GM21423 (cell line): ENCODE measurements around the gene ETV3L.

Experiments
- ATAC-seq: cut with Tn5 transposase; IDR thresholded peaks from one replicate; pipeline ENCODE4 v1.9.1; 2021; ENCODE audit warnings: mild to moderate bottlenecking, moderate library complexity; ENCODE audit not compliant: unreplicated experiment

Gene ETV3L

DNA sequence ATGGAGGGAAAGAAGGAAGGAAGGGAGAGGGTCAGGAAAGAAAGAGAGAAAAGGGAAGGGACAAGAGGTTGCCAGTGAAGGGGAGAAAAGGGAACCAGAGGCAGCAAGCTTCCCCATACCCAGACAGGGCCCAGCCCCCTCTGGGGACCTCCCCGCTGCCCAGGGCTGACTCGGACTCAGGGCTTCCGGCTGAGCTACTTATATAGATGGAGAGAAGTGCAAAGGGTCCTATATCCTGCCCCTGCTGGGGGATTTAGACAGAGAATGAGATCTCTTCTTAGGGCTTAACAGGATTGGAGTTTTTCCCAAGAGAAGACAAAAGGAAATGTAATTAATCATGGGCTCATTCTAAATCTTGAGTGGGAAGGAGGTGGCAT lies at the start of gene ETV3L:
Gene ETV3L (minus strand): TSS at position 176 of the 377 bp plus-strand sequence. CDS start 285 bp downstream, outside the sequence.
- no peak for ATAC-seq

DNA sequence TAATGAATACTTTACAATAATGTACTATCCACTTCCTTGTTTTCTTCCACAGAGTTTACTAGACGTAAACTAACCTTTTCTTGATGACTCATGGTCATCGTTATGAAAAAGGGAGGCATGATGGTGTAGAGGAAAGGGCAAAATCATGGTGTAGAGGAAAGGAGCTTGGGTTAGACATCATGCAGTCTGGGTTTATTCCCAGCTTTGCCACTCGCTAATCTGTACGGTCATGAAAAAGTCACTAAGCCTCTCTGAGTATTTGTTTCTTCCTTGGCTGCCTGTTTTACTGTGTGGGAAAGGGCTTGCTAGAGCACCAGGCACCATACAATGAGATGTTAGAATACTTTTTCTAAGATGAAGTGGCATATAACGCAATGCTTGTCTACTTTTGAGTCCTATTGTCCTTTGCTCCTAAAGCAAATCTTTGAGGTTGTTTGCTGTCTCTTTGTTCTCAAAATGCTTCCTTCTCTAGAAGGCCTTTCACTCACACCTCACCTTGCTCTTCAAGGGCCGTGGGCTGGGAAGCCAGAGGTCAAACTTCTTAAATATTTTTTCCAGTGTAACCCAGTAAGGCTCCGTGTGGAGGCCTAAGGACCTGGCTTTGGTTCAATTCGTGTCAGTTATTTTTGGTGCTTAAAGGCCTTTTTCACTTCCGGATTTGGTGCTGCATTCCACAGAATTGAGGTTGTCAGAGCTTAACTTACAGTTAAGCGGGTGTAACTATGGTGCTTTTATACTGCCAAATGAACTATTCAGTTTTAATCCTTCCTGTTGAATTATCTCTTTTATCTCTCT lies 48.5 kb upstream of the ETV3L start:
- ATAC-seq = no peak

DNA sequence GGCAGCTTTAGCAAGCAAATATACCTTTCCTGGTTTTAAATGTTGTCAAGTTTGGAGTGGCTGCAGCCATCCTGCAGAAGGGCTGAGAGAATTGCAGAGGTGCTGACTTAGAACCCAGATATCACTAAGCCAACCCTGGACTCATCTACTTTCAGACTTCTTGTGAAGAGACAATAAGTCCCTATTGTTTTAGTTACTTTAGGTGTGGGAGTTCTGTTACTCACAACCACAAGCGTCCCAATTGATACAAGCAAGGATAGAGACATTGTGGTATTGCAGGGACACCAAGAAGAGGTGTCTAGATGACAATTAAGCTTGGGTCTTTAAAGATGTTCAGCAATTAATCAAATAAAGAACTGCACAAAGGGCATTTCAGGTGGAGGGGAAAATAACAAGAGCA lies 47.4 kb upstream of the ETV3L start:
- no peak for ATAC-seq

DNA sequence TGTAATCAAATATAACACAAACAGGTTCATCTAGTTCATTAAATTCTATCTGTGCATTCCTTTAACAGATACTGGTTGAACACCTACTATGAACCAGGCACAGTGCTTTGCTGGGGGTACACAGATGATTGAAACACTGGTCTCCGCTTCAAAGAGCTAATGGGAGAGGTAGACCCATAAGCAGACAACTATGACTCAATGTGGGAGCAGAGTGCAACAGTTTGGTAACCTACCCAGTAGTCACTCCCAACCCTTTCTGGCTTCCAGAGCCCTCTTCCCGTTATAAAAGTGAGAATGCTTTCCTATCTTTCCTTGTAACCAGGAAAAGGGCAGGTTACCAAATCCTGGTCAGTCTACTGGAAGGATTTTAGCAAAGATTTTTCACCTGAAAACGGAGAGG lies 46.6 kb upstream of the ETV3L start:
- ATAC-seq = no peak

DNA sequence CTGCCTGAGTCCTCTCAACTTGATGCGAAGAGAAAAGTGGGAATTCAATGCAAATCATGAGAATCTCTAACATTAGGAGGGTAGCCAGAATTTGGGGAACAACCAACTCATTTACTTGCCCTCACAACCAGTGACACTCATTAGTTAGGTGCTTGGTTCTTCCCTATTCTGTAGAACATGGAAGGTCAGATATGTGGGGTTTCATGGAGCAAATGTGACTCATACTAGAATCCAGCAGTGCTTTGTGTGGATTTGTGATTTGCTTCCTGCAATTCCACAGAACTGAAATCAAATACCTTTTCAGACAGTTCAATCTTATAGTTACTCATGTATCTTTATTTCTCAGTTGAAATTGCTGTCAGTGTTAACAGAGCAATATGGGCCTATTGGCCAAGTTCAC lies 45.5 kb upstream of the ETV3L start:
- no peak for ATAC-seq

DNA sequence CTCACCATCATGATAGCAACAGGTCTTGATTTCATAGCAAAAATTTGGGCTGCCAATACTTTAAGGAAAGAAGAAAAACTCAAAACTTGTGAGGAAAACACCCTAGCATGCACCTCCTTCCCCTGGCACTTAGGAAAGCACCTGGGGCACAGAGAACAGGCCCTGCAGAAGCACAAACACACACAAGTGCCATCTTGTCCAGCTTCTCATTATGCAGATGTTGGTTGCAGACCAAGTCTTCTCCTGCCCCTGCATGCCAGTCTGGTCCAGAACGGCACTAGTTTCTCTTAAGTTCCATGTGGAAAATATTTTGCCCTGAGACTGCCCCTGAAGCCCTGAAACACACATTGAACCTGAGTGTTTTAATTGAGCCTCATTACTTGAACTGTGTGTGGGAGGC lies 44.9 kb upstream of the ETV3L start:
- ATAC-seq = no peak

DNA sequence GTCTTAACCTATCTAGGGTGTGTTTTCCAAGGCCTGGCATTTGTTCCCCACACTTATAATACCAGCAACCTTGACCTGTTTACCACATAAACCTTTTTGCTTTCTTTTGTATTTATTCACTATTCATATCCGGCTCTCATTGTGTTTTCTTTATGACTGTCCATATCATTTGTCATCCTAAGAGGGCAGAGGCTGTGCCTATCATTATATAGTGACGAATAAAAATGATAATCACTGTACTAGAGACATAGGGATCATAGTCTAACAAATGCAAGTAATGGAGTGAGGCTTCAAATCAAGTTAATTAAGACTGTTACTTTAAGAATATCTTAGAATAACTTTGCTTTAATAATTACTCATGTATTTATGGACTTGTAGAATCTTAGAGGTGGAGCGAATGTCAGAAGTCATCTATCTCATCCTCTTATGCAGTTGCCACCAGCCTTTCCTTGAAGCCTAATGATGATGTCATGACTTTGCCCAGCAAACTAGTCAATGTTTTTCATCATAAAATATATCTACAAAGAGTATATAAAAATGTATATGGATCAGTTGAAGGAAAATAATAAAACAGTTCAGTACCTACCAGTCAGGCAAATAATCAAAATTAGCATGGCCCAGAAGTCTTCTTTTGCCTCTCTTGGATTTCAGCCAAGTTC lies 43.3 kb upstream of the ETV3L start:
- ATAC-seq = no peak

DNA sequence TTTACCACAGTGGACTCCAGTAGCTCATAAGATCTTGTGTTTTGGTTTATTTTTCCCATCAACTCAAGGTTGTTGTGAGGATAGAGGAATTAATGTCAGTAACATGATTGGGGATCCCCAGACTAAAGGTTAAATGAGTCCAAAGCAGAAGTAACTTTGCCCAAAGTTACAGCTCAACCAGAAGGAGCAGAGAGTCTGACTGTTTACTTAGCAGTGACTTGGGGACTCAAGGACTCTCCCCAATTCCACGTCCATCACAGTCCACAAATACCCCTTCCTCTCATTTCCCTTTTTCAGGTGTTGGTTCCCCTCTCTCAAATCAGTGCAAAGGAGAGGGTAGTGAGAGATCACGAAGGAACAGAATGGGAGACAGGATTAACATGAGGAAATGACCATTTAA lies 42.6 kb upstream of the ETV3L start:
- ATAC-seq = no peak

DNA sequence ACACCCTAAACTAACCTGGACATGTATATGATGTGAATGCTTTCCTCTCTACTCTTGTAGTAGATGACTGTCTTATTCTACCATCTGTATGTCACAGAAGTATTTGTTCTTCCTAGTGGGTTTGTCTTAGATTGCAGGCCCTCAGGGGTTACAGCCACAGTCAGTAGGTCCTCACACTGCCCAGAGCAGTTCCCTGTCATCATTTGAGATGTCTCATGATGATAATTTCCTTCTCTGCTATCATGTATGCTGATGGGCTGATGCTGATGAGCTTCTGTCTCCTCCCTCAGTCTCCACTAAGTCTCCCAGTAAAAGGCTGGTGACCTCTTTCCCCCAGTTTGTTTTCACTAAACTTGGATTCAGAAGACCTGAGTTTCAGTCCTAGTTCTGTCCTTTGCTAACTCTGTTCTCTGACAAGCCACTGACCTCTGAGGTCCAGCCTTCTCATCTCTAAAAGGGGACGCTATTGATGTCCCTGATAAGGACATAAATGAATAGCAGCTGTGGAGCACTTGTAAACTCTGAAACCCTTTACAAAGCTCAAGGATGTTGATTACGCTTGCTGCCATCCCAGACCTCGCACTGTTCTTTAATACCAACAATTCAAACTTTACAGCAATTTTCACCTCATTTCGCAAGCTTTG lies 41.7 kb upstream of the ETV3L start:
- ATAC-seq = no peak

DNA sequence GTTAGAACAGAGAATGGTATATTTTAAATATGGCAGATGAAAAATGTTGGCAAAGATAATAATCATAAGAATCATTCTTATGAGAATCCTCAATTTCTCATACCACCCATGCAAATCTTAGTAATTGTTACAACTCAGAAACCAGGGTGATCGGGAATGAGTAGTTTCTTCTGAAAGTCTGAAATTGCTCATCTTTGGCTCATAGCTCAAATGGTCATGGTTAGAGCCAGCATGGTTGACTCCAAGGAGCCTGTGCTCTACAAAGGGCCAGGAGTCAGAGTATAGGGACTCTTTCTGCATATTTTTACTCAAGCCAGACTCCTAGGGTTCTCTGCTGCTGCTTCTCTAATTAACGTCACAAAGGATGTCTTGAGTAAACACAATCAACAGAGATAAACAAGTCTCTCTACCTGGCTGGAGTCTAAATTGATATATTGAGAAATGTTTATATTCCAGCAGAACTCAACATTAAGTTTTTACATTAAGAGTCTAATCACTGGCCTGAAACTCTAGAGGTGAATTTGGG lies 40.5 kb upstream of the ETV3L start:
- no peak for ATAC-seq

DNA sequence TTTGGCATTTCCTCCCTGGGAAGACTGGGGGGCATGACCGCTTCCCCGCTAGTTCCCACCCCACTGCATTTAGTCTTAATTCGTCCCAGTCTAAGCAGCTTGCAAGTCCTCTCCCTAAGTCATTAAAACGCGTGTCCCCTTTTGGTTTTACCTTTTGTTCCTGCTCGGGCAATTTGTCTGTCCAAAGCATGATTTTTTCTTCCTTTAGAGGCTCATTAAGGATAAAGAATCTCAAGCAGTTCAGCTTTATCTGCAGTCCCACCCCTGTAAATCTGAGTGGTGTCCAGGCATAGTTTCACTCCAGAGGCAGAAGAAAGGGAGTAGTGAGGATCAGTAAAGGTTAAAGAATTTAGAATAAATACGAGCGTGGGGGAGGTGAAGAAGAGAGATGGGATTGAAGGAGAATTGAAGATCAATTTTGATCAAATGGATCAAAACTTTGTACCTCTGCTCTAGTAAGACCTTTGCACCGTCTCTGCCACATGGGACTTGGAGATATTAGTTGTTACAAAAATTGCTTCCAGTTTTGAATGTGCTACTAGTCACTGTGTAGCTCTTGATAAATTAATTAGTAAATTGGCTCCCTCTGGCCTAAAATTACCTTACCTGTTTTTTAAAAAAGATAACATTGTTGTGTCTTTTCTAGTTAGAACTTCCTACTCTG lies 39.6 kb upstream of the ETV3L start:
- no peak for ATAC-seq

DNA sequence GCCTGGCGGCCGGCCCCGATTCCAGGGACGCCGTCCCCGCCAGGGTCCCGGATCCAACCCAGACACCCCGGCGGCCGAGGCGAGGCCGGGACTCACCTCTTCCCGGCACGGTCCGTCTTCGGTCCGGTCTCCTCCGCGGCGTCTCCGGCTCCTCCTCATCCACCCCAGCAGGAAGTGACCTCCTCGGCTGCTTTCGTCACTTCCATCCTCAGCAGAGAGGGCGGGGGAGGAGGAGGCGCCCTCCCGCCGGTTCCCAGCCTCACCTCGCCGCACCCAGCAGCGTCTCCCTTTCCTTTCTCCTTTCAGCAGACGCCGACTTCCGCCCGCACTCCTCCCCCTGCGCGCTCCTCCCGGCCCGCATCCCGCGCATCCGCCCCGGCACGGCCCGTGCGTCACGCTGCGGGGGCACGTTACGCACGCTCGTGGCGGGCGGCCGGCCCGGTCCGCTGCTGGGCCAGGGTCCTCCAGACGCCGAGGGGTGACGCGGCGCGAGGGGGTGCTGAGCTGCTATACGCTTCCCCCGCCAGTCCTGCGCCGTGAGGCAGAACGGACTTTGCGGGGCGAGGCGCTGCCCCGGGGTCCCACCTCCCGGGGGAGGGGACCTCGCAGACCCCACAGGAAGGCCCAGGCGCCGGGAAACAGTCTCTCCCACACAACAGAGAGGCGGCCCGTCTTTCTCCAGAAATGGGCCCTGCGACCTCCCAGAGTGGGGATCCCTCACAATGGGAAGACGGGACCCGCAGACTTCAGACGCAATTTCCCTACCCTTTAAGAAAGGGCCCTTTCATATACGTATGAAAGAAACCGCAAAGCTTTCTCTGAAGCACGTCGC lies 38.8 kb upstream of the ETV3L start, which contains the start of gene ETV3:
Gene ETV3 (minus strand): TSS at position 176 of the 832 bp plus-strand sequence. CDS start 2,043 bp downstream, outside the sequence.
- peak; percentile 85 for ATAC-seq

DNA sequence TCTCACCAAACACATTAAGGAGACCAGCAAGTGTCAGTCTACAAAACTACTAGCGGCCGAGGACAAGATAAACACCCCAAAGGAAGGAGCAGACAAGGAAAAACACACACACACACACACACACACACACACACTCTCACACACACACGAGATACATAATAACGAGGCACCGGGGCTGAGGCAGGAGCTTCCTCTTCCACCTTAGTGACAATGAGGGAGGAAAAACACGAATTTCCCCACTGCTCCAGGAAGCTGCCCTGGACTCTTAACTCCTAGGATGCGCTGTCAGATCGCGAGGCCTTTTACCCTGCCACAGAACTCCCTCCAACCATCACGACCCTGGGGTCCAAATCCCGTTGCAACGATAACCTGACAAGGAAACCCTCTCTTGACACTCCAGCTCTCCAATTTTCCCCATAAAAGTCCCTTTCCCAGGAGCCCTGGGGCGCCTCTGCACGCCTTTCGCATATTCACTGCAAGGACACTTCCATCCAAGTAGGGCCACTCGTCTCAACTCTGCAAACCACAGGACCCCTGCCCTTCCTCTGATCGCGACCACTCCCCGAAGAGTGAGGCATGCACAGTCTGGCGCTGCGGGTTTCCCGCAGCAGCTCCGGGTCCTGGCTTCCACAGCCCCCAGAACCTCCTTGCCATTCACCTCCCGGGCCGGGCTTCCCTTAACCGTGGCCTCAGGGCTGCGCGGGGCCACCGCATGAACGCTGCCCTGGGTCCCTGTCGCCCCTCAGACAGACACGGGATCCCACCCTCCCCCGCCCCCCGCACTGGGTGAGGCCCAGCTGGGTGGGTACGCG lies 38.0 kb upstream of the ETV3L start:
- peak; percentile 20 for ATAC-seq

DNA sequence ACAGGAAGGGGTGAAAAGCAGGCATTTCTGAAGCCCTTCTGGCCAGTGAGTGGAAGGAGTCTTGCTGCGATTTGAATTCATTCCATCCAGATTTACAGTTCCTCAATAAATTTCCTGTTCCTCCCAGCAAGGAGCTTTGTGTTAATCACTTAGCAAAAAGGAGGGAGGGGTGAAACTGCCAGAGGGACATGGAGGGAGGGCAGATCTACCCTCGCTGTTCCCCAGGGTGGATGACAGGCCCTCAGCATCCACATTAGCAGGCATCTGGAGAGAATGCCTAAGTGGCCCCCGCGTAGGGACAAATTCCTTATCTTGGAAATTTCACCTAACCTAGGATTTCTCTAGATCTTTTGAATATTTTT lies 37.4 kb upstream of the ETV3L start:
- no peak for ATAC-seq

DNA sequence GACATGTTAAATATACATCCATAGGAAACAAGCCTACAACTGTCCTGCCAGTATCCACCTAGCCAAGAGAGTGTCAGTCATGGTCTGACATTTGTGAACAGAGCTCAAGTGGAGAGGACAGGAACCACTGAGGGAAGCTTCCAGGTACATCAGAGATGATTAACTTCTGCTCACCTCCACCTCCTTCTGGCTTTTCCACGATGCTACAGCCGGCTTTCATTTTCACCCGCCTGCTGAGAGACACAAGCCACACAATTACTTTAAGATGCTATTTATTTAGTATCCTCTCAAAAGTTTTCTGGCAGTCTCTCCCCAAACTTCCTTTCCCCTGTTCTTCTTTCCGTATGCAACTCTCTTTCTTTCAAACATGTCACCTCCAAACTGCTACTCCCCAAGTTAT lies 36.5 kb upstream of the ETV3L start:
- no peak for ATAC-seq

DNA sequence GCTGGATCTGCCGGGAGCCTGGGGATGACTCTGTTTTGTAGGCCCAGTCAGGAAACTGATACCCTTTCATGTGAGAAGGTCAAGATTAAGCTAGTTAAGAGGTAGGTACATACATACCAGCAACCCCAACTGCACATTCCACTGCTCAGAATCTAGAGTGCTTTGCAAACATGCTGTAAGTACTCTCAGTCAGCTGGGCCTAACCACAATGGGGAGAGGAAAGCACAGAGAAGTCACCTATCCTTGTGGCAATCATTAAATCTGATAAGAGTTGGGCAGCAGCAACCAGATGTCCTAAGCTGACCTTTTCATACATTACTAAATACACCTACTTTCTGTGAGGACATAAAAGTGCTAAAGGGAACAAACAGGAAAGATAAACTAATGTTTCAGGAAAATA lies 36.0 kb upstream of the ETV3L start:
- ATAC-seq = no peak

DNA sequence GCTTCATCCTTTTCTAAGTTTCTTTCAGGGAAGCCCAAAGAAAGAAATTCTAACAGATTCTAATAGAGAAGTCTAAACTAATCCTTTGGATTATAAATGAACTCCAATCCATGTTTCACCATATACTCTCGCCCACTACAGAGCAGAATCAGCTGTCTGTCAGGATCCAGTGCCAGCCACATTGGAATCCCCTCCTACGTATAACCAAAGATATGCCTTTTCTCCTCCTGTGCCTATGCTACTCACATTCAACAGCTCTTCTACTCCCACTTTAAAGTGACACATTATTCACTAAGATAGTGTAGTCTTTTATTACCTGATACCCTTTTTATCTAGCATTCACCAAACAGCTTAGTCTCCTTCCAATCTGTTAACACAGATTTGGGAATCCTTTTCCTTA lies 35.5 kb upstream of the ETV3L start:
- ATAC-seq = no peak

DNA sequence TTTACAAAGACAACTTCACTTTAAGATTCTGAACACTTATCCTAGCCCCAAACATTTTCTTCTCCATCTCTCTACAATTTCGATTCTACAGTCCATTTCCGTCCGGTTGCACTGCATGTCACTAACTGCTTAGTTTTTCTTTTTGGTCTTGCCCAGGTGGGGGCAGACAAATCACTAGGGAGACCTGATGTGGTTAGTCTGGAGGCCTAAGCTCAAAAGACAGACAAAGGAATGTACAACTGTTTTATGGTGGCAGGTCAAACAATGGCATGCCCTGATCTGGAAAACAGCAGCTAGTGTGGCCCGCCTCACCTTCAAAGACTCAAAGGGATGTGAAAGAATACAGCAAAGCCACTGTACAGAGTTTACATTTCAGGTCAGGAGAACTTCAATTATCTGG lies 34.8 kb upstream of the ETV3L start:
- no peak for ATAC-seq

DNA sequence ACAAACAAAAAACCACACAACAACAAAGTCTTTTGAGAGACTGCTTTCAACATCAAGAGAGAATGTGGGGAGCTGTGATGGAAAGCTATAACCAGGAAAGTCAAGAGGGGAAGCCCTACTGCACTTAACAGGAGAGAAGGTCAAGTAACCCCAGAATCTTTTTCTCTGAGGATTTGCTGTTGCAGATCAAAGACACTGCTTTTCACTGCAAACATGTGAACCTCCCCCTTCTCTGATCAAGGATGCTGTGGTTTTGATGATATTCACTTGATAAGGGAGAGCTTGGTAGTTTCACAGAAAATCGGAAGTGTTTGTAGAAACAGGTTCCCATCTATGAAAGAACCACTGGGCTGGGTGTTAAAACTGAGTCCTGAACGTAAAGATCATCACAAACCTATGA lies 33.8 kb upstream of the ETV3L start:
- no peak for ATAC-seq
